HG03060 (cell line): Measurements from ENCODE around the gene ISOC1.

Source experiments
- ATAC-seq: cut with Tn5 transposase; IDR thresholded peaks from one replicate; pipeline ENCODE4 v1.9.1; 2021; ENCODE audit warnings: low read depth, moderate number of reproducible peaks; ENCODE audit not compliant: unreplicated experiment

Gene ISOC1

GRCh38 chr5:129094087-129094923, at the start of gene ISOC1:
Gene ISOC1 (plus strand): TSS chr5:129094749. CDS start chr5:129094767, 18 bp downstream.
- ATAC-seq, result peak; percentile 49

- no peak for ATAC-seq
Observed at GRCh38 chr5:129046151-129046550, 48.4 kb upstream of the ISOC1 start.

GRCh38 chr5:129048509-129048908, 46.0 kb upstream of the ISOC1 start:
- ATAC-seq, result no peak

GRCh38 chr5:129049126-129049799, 45.3 kb upstream of the ISOC1 start:
- no peak for ATAC-seq

- no peak for ATAC-seq
Observed at GRCh38 chr5:129051283-129051682, 43.3 kb upstream of the ISOC1 start.

GRCh38 chr5:129053438-129053837, 41.1 kb upstream of the ISOC1 start:
- ATAC-seq, result no peak

GRCh38 chr5:129057329-129057728, 37.2 kb upstream of the ISOC1 start:
- no peak for ATAC-seq

GRCh38 chr5:129061849-129062248, 32.7 kb upstream of the ISOC1 start:
- ATAC-seq, result no peak

GRCh38 chr5:129063483-129064113, 31.0 kb upstream of the ISOC1 start:
- no peak for ATAC-seq

GRCh38 chr5:129065721-129066120, 28.8 kb upstream of the ISOC1 start:
- ATAC-seq, result no peak

GRCh38 chr5:129067745-129068144, 26.8 kb upstream of the ISOC1 start:
- no peak for ATAC-seq

- ATAC-seq, result no peak
Observed at GRCh38 chr5:129069292-129069691, 25.3 kb upstream of the ISOC1 start.

GRCh38 chr5:129073111-129073510, 21.4 kb upstream of the ISOC1 start:
- ATAC-seq, result no peak

- no peak for ATAC-seq
Observed at GRCh38 chr5:129074903-129075302, 19.6 kb upstream of the ISOC1 start.

GRCh38 chr5:129077433-129078075, 17.0 kb upstream of the ISOC1 start:
- no peak for ATAC-seq

- no peak for ATAC-seq
Observed at GRCh38 chr5:129078247-129078646, 16.3 kb upstream of the ISOC1 start.

- ATAC-seq, result no peak
Observed at GRCh38 chr5:129078660-129079059, 15.9 kb upstream of the ISOC1 start.

GRCh38 chr5:129079496-129079895, 15.1 kb upstream of the ISOC1 start:
- ATAC-seq, result no peak

GRCh38 chr5:129080766-129081165, 13.8 kb upstream of the ISOC1 start:
- ATAC-seq, result no peak

- no peak for ATAC-seq
Observed at GRCh38 chr5:129082225-129083136, 12.1 kb upstream of the ISOC1 start.
